Activated CD4-positive, alpha-beta T cell treated with anti-CD3 and anti-CD28 coated beads, Interleukin-2, amount 50 U/mL, for 16 hours (primary cell): ENCODE results near the gene LCN10.
"Not testable (repeated sequence)": the region's sequence is repeated elsewhere in the genome, so short reads cannot be mapped to it uniquely, and the experiment has no call there.

Experiments used
- DNase-seq: peaks from one replicate; pipeline ENCODE4 v3.0.0-alpha.2; 2020

The LCN10 gene

DNA sequence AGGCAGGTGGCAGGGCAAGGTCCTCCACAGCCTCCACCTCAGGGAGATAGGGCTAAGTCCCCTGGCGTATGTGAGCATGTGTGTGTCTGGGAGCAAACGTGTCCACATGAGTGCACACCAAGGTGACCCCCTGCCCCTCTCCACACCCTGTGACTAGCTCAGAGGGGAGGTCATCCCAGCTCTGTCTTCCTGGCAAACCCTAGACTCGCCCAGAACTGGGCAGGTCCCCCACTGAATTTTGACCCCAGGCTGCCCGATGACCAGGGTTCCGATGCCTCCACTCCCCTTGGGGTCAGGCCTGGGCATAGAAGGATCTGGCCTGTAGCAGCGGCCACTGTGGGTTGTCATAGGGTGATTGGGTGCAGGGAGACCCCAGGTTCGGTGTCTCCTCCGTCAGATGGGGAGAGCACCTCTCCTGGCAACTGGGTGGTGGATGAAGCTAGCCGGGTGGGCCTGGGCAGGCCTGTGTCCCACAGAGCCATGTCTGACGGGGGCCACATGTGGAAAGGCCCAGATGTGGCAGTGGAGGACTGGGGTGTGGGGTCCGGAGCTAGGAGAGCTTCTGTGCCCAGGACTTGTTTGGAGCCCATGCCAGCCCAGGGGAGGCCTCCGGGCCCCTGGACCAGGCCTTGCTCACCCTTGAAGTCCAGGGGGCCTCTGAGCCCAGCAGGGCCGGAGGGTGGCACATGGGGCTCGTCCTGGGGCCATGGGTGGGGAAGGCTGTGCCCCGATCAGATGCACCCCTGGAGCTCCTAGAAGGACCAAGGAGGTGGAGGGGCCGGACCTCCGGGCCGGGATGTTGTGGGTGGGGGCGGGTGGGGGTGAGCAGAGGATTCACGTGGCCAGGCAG lies 24.2 kb downstream of the LCN10 start:
- DNase-seq, result no peak

DNA sequence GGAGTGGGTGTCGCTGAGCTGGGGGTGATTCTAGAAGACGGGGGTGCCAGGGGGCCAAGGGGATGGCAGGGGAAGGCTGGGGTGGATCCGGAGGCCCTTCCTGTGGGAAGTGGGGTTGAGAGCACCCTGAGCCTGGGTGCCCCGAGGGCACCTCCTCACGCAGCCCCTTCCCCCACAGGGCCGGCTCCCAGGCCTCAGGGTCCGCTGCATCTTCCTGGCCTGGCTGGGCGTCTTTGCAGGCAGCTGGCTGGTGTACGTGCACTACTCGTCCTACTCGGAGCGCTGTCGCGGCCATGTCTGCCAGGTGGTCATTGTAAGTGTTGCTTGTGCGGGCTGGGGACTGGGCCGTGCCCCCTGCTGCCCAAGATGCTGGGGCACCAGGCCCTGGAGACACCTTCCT lies 25.3 kb downstream of the LCN10 start:
- DNase-seq, result no peak

DNA sequence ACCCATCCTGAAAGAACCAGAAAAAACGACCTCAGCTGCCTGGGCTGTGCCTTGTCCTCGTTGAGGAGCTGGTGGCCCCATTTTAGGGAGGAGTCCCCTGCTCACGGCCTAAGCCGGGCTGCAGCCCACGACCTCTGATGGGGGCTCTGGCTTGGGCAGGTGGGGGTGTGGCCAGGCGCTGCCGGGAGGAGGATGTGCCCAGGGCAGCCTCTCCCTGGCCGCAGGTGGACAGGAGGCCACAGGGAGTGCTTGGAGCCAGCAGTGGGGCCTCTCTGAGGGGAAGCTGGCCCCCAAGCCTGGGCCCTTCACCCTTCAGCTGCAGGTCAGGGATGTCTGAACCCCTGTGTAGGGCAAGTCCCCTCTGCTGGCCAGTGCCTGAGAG lies 27.9 kb downstream of the LCN10 start:
- DNase-seq, result no peak

DNA sequence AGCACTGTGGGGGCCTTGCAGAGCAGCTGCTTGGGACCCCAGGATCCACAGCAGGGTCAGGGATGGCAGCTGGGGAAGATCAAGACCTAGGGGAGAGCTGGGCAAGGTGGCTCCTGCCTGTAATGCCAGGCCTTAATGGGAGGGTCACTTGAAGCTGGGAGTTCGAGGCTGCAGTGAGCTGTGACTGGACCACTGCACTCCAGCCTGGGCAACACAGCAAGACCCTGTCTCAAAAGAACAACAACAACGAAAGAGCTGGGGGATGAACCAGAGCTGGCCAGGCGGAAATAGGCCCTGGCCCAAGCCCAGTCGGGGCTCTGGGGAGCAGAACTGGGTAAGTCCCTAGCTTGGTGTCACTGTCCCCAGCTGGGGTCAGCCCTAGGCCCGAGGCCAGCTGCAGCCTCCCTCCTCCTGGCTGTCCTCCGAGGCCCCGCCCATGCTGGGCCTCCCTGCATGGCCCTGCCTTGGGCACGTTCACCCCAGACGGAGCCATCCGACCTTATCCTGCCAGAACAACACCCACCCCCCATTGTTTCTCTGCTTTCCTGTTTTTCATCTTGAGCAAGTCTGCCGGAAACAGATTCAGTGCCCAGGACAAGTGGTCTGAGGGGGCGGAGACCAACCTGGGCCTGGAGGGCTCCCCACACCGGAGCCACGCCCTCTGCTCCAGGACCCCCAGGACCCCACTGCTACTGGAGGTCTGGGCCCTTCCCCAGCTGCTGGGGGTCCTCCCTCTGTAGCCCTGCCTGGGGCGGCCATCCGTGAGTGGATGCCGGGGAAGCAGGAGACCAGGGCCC lies 28.4 kb downstream of the LCN10 start:
- no peak for DNase-seq

DNA sequence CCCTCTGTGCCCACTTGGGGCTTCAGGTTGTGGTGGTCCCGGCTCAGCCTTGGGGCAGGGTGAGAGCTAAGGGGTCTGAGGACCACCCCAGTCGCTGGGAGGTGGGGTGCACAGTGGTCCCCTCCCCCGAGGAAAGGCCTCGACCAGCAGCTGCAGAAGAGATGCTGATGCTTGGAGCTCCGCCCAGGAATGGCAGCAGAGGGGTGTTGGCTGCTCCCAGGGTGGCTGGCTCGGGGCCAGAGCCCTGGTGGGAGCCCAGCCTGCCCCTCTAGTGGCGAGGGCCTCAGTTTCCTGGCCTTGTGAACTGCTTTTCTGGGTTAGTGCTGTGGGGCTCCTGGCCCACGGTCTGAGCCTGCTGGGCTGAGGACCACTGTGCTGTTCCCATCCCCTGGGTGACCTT lies 29.2 kb downstream of the LCN10 start:
- no peak for DNase-seq

DNA sequence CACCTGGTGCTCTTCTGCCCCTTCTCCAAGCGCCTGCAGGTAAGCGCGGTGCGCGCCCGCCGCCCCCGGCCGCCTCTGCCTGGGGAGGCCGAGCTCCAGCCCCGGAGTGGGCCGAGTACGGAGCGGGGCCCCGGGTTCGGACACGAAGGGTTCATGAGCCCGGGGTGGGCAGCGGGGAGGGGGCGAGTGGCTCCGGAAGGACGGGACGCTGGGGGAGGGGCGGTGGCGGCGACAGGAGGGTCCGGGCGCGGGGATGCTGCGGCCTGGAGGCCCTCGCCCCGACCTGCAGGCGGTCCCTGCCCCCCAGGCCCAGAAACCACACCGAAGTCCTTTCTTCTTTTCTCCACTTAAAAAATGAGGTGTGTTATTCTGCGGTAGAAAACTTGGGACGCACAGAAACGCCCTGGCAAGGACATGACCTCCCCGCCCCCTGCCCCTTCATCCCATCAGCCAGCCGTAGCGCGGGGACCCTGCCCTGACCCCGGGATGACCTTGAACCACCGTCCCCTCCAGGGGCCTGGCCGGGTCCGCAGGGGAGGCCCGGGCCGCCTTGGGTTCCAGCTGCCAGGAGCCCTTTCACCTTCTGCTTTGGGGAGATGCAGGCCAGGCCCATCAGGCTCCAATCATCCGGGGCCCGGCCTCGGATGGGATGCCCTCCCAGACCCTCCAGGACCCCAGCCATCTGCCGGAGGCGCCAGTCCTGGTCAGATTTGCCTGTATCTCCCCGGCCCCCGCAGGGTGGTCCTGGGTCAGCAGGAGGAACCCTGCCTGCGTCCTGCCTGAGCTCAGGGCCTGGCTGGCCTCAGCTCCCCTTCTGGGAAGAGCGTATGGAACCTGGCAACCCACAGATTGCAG lies 29.8 kb downstream of the LCN10 start:
- DNase-seq, result no peak

DNA sequence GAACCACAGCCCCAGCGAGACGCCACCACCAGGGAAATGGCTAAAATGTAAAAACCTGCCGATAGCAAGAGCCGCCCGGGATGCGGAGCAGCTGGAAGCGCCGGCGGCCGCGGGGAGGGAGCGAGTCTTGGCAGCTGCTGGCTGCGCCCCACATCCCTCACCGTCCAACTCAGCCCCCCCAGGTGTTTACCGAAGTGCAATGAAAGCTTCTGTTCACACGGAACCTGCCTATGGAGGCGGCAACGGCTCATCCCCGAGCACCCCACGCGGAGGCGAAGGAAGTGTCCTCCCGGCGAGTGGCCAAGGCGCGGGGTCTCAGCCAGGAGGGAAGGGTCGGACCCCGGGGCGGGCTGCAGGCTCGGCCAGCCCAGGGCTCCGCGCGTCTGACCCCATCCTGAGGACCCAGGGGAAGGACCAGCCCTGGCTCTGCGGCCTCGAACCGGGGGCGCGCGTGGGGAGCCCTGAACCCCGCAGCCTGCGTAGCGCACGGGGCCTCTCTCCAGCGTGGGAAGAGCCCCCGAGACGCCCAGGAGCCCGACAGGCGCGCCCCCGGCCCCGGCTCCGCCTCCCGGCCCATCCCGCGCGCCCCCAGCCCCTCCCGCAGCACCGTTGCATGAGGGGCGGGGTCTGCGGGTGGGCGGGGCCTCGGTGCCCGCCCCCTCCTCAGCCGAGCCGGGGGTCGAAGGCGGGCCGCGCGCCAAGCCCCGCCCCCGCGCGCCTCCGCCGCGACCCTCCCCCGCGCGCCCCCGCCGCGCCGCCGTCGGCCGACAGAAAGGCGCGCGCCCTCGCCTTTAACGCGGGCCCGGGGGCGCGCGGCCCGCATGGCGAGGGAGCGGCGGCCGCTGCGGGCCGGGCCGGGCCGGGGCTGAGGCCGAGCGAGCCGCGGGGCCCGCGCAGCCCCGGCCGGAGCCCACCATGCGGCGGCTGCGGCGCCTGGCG lies 30.7 kb downstream of the LCN10 start, which contains the start of gene DIPK1B:
Gene DIPK1B (plus strand): TSS at position 822 of the 939 bp plus-strand sequence. CDS start 94 bp downstream, at position 916.
- no peak for DNase-seq

DNA sequence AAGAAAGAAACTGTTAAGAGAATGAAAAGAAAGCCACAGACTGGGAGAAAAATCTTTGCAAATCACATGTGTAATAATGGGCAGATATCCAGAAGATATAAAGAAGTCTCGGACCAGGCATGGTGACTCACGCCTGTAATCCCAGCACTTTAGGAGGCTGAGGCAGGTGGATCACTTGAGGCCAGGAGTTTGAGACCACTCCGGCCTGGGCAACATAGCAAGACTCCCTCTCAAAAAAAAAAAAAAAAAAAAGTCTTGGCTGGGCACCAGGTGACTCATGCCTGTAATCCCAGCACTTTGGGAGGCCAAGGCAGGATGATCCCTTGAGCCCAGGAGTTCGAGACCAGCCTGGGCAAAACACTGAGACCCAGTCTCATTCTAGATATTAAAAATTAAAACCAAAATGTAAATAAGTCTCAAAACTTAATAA lies 31.5 kb downstream of the LCN10 start:
- not testable (repeated sequence) for DNase-seq

DNA sequence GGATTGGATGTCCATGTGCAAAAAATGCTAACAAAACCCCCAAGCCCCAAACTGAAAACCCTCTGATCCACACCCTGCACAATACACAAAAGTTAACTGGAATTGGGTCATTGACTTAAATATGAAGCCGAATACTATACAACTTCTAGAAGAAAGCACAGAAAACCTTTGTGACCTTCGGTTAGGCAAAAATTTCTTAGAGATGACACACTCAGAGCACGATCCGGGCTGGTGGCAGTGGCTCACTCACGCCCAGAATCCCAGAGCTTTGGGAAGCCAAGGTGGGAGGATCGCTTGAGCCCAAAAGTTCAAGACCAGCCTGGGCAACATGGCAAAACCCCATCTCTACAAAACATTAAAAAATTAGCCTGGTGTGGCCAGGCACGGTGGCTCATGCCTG lies 32.2 kb downstream of the LCN10 start:
- no peak for DNase-seq

DNA sequence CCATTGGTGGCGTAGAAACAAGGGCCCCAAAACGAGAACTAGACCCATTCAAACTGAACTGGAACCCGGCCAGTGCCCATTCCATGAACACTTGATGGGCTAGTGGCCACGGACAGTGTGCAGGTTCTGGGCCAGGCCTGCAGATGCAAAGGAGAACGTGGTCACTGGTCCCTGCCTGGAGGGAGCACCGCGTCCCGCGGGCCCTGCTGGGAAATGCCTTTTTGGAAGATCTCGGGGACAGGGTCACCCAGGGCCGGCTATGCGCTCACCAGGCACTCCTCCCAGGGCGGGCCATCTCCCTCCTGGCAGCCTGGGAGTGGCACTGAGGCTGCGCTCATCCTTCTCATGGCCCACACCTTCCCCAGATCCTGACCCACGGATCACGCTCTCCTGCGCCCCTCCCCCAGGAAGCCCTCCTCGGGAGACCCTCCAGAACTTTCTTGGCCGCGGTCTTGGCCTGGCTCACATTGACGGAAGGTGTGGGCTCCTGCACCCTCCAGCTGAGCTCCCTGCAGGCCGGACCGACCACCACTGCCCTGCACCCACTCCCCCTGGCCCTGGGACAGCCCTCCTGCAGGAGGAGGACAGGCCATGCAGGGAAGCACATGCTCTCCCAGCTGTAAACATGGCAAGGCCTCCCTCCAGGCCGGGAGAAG lies 33.2 kb downstream of the LCN10 start:
- no peak for DNase-seq

DNA sequence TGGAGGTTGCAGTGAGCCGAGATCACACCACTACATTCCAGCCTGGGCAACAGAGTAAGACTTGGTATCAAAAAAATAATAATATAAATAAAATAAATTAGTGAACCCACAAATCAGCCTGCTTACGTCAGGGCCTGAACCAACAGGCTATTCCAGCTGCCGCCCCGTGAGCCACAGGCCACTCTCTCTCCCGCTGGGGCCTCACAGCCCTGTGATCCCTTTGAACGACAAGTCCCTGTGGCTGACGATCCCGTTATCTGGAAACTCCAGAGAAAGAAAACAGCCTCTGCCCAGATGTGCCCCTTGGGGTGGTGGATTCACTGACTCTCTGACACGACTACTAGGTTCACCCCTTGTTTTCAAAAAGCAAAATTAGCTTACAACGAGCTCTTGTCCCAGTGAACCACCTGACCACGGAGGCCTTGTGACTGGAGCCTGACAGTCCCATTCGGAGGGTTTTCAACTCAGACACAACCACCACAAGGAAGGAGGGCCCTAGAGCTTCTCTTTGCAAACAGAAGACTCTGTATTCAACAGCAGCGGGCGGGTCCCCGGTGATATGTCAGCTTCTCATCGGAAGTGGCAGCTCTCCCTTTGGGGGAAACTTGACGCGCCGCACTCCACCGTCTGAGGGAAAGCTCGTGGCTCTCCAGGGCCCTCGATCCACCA lies 34.8 kb downstream of the LCN10 start:
- DNase-seq, result no peak

DNA sequence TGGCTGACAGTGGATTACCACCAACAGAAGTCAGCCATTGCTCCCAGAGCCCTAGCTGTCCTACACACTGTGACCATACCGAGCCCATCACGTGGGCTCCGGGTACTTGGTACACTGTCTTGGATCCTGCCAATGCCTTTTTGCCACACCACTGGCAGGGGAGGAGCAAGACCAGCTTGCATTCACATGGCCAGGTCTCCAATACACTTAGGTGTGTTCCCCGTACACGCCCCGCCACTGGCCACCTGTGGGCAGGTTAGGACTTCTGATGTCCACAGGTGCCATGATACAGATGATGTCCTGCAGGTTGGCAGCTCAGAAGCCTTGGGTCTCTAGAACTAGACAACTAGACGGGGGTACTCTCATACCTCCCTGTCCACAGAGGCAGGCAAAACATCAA lies 35.7 kb downstream of the LCN10 start:
- DNase-seq, result no peak

DNA sequence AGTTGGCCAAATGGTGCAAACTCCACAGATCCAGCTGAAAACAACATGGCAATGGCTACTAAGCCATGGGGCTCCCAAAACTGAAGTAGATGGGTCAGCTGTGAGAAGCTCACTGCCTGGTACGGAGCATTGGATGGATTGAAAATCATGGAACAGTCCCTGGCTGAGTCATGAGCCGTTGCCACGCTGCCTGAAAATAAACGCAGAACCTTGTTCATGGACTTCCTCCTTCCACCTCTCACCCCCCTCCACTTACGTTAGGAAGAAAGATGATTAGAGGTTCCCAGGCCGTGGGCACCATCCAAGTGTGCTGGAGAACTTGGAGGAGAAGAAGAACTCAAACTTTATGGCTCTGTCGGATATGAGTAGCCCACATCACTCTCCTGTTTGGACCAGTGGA lies 37.2 kb downstream of the LCN10 start:
- no peak for DNase-seq

DNA sequence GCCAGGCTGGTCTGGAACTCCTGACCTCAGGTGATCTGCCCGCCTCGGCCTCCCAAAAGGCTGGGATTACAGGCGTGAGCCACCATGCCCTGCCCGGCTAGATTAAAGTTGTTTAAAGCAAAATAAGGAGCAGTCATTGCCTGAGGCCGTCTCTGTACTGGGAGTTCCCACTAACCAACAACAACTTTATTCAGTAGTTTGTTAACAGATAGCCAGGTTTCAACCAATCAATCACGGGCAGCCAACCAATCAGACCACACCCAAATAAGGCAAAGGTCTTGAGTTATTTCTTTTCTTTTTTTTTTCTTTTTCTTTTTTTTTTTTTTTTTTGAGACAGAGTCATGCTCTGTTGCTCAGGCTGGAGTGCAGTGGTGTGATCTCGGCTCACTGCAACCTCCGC lies 38.0 kb downstream of the LCN10 start:
- DNase-seq, result not testable (repeated sequence)

DNA sequence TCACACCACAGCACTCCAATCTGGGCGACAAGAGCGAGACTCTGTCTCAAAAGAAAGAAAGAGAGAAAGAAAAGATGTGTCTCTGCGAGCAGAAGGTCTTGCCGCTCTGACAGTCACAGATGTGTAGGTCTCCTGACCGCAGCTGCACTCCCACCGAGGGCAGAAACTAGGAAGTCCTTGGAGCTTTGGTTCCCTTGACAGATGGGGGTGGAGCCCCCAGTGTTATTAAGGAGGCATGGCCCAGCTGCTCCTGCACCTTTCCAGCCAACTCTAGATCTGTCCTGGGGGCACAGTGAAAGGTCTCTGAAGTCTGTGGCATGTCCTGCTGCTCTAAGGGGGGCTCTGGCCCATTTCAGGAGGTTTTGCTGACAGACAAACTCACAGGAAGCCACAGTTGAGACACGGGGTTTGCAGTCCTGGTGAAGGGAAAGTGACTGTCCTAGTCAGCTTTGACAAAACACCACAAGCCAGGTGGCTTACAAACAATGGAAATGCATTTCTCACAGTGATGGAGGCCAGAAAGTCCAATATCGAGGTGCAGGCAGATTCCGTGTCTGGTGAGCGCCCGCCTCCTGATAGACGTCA lies 39.4 kb downstream of the LCN10 start:
- no peak for DNase-seq

DNA sequence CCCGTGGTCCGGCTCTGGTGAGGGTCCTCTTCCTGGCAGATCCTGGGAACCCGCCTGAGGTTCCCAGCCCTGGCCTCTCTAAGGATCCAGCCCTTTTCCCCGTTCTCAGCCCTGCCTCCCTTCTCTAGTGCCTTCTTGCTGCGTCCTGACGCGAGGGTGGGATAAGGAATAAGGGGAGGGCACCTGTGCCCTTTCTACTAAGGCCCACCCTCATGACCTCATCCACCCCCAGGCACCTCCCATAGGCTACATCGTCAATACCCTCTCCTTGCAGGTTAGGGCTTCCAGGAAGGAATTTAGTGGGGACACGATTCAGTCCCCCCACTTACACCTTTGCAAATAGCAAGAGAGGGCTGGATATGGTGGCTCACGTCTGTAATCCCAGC lies 41.1 kb downstream of the LCN10 start:
- DNase-seq, result no peak

DNA sequence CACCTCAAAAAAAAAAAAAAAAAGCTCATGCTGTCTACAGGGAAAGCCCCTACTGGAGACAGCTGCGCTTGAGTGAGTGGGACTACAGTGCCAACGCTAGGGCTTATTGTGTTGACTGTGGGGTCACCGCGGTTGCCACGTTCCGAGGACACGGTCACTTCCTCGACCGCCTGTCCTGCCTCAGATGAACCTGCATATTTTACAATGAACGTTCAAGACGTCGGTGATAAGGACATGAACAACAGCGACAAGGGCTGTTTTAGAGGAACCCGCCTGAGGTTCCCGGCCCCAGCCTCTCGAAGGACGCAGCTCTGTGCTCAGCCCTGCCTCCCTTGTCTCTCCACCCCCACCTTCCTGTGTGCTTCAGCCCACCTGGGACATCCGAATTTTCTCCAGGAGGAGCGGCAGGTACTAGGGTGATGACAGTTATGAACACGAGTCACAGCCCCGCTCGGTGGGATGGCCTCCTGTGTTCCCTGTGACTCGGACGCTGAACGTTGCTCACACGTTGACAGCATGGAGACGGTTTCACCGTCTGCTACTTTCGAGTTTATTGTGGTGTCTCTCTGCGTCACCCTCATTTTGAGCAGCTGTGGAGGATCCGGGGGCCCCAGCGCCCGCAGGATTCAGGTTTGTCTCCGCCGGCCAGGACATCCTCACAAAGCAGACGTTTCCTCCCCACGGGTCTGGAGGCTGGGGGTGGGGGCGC lies 41.6 kb downstream of the LCN10 start:
- peak; percentile 82 for DNase-seq

DNA sequence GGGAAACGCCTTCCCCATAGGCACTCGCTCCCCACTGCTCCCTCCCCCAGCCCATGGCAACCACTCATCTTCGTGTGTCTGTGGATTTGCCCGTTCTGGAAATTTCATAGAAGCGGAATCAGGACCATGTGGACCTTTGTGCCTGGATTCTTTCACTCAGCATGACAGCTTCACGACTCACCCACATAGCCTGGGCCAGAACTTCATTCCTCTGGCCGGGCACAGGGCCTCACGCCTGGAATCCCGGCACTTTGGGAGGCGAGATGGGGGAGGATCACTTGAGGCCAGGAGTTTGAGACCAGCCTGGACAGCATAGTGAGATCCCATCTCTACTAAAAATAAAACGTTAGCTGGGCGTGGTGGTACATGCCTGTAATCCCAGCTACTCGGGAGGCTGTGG lies 42.4 kb downstream of the LCN10 start:
- DNase-seq, result no peak

DNA sequence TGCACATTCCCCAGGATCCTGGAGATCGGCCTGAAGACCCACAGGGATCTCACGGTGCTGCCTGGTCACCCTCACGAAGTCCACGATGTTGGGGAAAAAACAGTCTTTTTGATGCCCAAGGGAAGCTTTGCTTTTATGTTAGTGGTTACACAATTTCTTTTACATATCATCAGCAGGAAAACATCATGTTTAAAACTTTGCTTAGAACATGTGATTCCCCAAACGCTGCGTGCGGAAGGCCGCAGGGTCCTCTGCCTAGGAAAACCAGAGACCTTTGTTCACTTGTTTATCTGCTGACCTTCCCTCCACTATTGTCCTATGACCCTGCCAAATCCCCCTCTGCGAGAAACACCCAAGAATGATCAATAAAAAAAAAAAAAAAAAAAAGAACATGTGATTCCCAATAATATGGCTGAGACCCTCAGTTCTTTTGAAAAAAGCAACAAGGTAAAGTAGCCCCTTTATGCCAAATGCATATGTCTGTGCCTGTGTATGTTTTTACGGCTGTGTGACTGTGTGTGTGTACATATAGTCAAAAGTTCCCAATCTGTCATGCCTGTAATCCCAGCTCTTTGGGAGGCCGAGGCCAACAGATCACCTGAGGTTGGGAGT lies 44.0 kb downstream of the LCN10 start:
- DNase-seq, result no peak
